DMS 273 (cell line): Measurements from ENCODE around the gene CEACAM21.
"Not testable (repeated sequence)": the region's sequence is repeated elsewhere in the genome, so short reads cannot be mapped to it uniquely, and the experiment has no call there.

Experiments
- DNase-seq: peaks from one replicate; lab custom pipeline; 2025; ENCODE audit not compliant: unreplicated experiment; lab: John Stamatoyannopoulos, UW

CEACAM21 gene

DNA sequence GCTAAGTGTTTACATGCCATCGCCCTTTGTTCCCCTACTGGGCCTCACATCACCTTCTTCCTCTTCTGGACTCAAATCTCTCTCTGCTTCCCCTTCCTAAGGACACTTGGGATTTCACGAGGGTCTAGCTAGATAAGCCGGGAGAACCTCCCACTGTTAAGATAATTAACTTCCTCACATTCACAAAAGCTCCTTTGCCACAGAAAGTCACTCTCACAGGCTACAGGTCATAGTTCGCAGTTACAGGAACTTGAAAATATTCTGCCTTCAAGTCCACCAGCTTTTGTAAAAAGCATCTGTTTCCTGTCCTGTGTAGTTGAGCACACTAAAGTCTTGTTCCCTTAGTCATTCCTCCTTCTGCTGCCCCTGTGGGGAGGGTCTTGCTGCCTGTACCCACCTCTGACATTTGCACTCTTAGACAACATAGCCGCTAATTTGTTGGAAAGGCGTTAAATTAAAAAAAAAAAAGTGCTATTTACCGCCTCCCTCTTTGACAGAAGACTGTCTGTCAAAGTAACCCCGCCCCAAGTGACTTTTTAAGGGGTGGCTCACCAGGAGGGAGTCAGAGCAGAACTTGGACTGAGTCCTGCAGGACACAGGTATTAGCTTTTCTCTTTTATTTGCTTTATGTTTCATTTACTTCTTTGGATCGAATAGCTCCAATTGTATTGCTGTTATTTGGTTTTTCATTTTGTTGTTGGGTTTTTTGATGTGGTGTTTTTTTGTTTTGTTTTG, 26.8 kb upstream of the CEACAM21 start:
- no peak for DNase-seq

DNA sequence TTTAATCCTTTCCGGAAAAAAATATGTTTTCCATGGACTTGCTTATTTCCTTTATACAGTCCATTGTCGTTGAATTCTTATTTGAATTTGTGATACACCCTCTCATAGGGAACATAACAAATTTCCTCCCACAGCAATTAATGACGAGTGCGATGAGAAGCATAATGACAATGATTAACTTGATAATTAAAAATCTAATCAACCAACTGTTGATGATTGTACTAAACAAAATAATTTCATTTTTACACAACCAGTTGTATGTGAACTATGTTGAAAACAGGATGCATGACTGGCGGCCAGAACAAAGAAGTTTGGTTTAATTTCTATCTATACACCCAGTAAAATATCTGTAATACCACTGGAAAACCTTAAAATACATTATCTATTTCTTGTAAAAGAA, 26.1 kb upstream of the CEACAM21 start:
- no peak for DNase-seq

DNA sequence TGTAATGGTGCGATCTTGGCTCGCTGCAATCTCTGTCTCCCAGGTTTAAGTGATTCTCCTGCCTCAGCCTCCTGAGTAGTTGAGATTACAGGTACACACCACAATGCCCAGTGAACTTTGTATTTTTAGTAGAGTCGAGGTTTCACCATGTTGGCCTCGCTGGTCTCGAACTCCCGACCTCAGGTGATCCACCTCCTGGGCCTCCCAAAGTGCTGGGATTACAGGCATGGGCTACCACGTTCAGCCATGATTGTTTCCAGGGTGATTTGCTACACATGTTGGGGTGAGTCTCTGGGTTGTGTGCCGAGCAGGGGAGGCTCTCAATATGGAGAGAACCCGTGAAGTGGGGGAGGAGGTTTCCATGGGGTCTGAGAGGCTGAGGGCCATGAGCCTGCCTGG, 24.8 kb upstream of the CEACAM21 start:
- DNase-seq, result no peak

DNA sequence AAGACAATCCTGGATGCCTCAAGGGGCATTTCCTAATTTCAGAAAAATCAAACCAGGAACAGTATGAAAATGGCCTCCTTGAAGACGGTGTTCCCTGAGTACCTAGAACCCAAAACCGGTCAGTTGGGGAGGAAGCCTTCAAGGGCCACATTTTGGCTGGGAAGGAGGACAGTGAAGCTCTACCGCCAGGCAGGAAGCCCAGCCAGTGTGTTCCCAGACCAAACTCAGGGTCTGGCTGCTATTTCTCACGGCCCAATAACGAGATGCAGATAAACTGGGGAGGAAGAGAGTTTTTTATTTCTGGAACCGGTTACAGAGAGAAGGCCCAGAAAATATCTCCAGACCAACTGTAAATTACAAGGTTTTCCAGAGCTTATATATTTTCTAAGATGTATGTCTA, 24.3 kb upstream of the CEACAM21 start:
- no peak for DNase-seq

DNA sequence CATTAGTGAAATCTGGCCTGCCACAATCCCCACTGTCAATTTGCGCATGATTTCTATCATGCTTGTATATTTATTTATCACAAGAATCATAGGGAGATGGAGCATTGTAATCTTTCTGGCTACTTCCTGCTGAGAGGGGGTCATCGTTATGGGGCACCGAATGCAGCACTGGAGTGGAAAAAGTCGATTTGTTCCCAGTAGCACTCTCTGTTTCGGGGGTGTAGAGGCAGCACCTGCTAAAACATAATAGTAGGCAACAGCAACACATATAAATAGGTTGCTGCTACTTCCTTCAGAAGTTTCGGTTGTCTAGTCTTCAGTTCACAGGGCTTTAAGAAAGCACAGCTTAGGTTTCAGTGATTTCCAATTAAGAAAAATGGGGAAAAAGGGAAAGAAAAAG, 23.4 kb upstream of the CEACAM21 start:
- DNase-seq, result no peak

DNA sequence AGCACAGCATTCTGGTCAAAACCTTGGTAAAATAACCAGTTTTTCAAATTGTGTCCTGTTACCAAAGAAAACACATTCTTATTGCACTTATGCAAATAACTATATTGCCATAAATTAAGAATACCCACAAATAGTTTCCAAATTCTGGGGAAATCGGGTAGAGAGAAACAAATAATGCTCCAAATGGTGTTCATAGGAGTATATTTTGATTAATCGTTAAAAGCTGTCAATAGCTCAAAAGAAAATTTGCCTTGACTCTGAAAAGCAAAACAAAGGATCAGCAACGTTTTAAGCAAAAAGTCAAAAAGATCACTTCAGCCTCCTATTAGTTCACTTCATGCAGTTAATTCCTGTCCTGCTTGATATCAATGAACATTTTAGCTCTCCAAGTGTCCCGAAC, 22.2 kb upstream of the CEACAM21 start:
- no peak for DNase-seq

DNA sequence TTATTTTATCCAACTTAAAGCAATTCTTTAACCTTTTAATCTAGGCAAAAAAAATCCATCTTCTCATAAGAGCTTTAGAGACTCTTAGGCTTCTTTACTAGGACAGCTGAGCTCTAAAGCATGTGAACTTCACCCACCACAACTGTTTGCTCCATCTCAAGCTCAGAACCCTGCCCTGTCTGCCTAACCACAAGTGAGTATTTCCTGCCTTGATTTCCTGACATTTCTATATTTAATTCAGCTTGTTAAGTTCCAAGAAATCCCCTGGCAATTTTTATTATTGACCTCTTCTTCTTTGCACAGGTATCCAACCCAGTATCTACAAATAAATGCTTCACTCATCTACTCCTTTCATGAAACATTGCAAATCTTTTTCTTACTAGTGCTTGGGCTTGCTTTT, 21.1 kb upstream of the CEACAM21 start:
- no peak for DNase-seq

DNA sequence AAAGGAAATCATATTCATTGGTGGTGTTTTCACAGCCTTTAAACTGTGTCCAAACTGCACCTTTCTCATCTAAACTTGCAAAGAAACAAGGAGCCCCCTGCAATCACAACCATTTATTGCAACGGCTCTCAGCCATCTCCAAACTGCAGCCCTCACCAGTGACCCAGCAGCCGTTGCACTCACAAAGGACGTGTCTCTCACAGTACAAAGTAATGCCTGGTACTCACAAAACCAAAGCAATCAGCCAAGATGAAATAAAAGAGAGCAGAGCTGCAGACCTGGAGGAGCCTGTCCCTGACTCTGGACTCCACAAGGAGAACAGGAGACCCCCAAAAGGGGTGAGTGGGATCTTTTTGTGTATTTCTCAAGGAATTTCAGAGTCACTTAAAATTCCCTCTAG, 20.2 kb upstream of the CEACAM21 start:
- DNase-seq, result no peak

DNA sequence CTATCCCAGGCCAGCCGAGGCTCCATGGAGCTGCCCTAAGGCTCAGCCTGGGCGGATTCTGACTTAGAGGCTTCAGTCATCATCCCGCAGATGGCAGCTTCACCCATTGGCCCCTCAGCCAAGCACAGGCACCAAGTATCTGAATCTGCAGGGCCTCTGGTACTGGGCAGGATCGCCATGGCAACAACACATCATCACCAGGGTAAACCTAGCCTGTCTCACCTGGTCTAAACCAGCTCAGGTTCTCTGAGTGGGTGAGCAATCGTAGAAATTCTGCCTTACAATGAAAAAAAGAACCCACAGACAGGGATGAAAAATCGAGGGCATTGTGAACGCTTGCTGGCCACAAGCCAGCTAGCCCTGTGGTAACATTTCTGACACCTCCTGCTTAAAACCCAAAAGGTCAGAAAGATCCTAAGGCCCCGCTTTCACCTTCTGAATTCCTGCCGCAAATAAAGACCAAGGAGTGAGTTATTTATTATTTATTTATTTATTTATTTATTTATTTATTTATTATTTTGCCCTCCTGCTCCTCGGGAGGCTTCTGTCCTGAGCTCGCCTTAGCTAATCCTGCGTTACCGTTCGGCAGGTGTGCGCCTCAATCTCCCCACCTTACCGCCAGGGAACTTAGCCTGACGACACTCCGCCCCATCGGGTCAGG, 12.0 kb upstream of the CEACAM21 start:
- DNase-seq, result peak; percentile 25

DNA sequence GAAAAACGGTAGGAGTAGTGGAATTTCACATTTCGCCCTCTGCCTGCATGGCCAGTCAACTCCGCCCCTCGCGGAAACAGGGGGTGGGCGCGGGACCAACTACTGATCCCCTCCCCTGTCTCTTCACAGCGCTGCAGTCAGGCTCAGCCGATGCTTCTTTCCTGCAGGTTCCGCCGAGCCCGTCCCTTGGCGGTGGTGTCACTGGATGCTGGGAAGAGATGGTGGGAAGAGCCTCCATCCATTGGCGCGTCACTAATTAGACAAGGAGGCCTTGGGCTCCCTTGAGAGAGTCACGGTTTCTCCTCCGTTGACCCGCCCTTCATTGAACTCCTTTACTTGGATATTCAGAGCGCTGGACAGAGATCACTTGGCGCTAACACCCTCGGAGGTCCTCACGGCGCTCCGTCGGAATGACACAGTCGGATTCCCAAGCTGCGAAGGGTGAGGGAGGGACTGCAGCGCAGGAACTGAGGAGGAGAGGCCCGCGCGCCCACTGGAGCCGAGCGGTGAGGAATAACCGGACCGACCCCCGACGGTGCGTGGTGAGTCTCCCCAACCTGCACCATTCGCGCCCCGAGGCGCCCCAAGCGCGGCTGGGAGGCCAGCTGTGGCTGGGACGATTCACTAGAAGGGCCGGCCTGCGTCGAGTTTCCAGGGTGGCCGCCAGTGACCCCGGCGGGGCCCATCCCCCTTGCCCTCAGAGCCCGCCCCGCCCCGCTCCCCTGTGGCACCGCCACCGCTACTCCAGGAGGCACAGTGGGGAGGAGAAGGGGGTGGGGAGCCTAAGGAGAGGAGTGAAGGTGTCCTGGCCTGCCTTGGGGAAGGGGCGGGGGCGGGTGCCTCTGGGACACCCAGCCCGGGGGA, 11.2 kb upstream of the CEACAM21 start:
- no peak for DNase-seq

DNA sequence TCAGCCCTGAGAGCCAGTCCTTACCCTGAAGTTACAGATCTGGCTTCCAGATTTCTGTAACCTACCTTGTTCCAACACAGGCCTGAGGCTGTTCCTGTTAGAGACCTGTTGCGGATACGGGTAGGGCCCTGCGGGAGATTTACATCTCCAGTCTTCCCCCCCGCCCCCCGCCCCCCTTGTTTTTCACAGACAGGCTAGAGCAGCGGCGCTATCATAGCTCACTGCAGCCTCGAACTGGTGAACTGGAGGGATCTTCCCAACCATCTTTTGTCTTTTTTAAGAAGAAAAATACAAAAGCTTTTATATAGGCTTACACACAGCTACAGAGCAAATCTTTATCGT, 10.6 kb upstream of the CEACAM21 start:
- DNase-seq, result no peak

DNA sequence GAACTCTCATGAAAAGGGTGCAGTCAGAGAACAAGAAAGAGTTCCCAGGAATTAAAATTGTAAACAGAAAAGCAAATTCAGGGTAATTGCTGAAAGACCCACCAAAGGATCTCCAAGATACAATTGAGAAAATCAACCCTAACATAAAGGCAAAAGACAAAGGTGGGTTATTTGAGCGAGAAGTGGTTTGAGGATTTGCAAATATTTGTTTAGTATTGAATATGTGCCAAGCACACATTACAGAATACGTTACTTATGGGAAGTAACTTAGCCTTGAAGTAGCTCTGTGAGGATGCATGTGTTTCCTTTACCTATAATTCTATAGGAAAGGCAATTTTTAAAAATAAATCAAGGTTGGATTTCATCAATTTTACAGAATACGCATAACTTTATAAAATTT, 10.0 kb upstream of the CEACAM21 start:
- no peak for DNase-seq

DNA sequence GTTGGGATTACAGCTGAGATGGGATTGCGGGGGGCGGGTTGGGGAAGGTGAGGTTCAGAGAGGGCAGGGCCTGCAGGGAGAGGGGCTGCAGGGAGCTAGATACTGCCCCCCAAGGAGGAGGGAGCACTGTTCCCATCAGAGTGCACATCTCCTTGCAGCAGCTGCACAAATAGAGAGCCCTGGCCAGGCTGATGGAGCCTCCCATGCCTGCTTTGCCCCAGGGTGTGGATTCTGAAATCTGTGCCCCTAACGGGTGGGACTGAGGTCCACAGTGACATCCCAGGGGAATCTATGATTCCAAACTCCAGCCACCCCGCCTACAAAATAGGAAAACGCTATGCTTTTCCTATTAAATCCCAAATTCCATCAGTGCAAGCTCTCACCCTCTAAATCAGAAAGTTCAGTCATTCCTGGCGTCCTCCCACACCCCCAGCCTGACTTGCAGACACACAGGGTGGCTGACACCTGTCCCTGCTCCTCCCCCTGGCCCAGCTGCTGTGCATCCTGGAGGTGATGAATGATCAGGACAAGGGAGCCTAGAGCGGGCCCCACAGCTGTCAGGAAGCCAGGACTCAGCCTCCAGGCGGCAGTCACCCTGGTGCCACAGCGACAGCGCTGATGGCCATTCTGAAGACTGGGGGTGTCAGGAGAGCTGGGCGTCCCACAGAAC, 6.3 kb upstream of the CEACAM21 start:
- no peak for DNase-seq

DNA sequence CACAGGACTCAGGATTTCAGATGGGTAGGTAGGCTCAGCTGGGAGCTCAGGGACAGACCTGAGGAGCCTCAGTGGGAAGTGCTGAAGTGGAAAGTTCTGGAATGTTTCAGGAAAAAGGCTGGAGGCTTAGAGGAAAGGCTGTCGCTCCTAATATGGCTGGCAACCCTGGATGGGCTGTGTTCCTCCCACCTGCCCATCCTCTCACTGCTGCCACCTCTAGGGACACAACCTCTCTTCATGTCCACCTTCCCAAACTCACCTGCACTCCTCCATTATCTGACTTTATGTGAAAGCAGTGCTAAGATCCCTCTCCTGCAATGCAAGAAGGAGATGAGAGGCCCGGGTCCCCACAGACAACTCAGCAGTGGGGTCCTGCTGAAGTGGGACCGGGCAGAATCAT, 5.8 kb upstream of the CEACAM21 start:
- no peak for DNase-seq

DNA sequence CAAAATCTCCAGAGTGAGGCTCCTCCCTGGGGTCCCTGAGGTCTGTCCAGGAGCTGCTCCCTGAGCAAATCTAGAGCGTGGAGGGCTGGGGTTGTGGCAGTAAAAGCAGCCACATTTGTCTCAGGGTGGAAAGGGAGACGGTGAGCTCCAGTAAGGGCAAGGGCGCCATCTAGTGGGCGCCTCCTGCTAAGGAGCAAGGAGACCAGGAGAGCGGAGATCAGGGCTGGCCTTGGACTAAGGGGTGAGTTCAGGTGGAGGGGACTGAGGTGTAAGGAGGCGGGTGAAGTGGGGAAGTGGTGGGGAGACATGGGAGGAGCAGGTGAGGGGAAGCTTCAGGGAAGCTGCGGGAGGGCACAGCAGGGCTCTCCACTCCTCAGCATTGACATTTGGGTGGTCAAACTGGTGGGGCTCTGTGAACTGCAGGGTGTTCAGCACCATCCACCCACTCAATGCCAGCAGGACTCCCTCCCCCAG, 5.3 kb upstream of the CEACAM21 start:
- peak; percentile 87 for DNase-seq

DNA sequence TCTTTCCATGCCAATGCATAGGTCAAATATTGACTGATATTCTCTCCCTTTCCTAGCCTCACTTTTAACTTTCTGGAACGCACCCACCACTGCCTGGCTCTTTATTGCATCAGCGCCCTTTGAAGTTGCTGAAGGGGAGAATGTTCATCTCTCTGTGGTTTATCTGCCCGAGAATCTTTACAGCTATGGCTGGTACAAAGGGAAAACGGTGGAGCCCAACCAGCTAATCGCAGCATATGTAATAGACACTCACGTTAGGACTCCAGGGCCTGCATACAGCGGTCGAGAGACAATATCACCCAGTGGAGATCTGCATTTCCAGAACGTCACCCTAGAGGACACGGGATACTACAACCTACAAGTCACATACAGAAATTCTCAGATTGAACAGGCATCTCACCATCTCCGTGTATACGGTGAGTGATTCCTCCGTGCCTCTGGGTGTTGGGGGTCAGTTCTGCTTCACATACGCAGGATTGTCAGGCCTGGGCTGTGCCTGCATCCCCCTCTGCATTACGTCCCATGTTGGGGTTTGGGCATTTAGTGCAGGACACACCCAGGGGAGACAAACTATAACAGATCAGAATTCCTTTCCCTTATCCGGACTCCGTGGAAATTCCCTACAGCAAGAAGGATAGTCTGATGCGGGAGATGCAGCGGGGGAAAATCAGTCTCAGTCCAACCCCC, 1.3 kb downstream of the CEACAM21 start:
- DNase-seq, result no peak

DNA sequence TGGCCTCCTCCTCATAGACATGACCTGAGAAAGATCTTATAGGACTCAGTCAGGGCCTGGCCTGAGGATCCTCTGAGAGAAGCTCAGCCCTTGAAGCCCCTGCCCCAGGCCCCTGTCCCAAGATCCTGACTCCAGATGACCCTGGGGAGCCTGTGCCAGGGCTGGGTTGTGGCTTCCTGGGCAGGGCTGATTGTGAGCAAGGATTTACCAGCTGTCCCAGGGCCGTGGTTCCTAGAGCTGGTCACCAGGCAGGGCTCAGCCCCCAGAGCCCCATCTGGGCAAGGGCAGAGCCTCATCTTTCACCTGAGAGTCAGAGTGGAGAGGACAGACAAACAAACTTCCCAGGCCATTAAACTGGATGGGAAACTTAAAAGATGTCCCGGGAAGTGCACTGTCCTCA, 1.9 kb downstream of the CEACAM21 start:
- no peak for DNase-seq

DNA sequence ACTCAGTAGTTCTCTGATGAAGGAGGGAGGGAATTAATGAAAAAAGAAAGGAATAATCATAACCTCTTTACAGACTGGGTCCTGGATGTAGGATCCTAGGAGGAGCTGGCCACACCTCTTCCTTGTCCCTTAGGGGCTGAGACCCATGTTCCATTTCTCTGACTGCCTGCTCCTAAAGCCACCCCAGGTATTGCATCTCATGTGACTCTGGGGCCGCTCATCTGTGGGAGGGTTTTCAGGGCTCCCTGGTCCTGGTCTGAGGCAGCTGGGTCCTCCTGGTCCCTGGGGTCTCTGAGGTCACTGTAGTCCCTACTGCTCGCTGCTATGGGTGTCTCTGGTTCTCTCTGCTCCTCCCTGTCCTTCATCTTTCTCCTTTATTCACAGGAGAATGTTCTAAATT, 2.9 kb downstream of the CEACAM21 start:
- DNase-seq, result no peak

DNA sequence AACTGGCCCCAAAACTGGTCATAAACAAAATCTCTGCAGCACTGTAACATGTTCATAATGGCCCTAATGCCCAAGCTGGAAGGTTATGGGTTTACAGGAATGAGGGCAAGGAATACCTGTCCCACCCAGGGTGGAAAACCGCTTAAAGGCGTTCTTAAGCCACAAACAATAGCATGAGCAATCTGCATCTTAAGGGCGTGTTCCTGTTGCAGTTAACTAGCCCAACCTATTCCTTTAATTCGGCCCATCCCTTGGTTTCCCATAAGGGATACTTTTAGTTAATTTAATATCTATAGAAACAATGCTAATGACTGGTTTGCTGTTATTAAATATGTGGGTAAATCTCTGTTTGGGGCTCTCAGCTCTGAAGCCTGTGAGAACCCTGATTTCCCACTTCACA, 5.1 kb downstream of the CEACAM21 start:
- not testable (repeated sequence) for DNase-seq

DNA sequence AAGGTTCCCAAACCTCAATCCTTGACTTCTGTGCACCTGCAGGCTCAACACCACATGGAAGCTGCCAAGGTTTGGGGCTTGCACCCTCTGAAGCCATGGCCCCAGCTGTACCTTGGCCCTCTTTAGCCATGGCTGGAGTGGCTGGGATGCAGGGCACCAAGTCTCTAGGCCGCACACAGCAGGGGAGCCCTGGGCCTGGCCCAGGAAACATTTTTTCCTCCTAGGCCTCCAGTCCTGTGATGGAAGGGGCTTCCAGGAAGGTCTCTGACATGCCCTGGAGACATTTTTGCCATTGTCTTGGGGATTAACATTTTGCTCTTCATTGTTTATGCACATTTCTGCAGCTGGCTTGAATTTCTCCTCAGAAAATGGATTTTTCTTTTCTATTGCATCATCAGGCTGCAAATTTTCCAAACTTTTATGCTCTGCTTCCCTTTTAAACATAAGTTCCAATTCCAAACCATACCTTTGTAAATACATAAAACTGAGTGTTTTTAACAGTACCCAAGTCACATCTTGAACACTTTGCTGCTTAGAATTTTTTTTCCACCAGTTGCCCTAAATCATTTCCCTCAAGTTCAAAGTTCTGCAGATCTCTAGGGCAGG, 6.7 kb downstream of the CEACAM21 start:
- DNase-seq, result not testable (repeated sequence)
